DND-41 (cell line): ENCODE results near the gene SELENBP1.
"Not testable (repeated sequence)": the region's sequence is repeated elsewhere in the genome, so short reads cannot be mapped to it uniquely, and the experiment has no call there.

Source experiments
- ATAC-seq: fragments of 200-7000 bp; cut with Tn5 transposase; 3 replicates; pipeline ENCODE4 v1.9.1; 2021; ENCODE audit warnings: low read depth; ENCODE audit not compliant: insufficient read depth
- DNase-seq: peaks from one replicate; pipeline ENCODE4 v3.0.0-alpha.2; 2020
- H2AFZ ChIP-seq: 2 replicates; pipeline ENCODE4 v1.6.0; 2012; ENCODE audit warnings: low read depth, low read length
- H3K27ac ChIP-seq: 2 replicates; pipeline ENCODE4 v1.5.1; 2012; ENCODE audit warnings: low read length, inconsistent platforms
- H3K27me3 ChIP-seq: fragments of 200-600 bp; sonication (generic); 2 replicates; pipeline ENCODE4 v1.6.0; 2012; ENCODE audit warnings: low read length, mild to moderate bottlenecking, inconsistent platforms; ENCODE audit not compliant: insufficient read depth, poor library complexity
- H3K36me3 ChIP-seq: 2 replicates; pipeline ENCODE4 v1.5.1; 2012; ENCODE audit warnings: low read length, inconsistent platforms; ENCODE audit not compliant: insufficient read depth
- H3K4me1 ChIP-seq: 2 replicates; pipeline ENCODE4 v1.5.1; 2012; ENCODE audit warnings: mild to moderate bottlenecking, low read length; ENCODE audit not compliant: insufficient read depth
- H3K4me2 ChIP-seq: 2 replicates; pipeline ENCODE4 v1.6.0; 2012; ENCODE audit warnings: mild to moderate bottlenecking, moderate library complexity, low read length, inconsistent platforms; ENCODE audit not compliant: insufficient read depth
- H3K4me3 ChIP-seq, 2 experiments: fragments of 200-600 bp in 1 of 2; shearing (Covaris generic) in 1 of 2; 2 replicates each; pipeline ENCODE4 v1.5.1; 2012 to 2016; ENCODE audit warnings: inconsistent platforms in 2 of 2, low read length in 2 of 2, mild to moderate bottlenecking in 2 of 2, low read depth in 1 of 2, moderate library complexity in 1 of 2
- H3K79me2 ChIP-seq: 2 replicates; pipeline ENCODE4 v1.6.0; 2012; ENCODE audit warnings: low read length, inconsistent platforms; ENCODE audit not compliant: insufficient read depth
- H3K9ac ChIP-seq: 2 replicates; pipeline ENCODE4 v1.6.0; 2012; ENCODE audit warnings: low read depth, mild to moderate bottlenecking, inconsistent platforms, low read length, moderate library complexity
- H3K9me3 ChIP-seq: 2 replicates; pipeline ENCODE4 v1.5.1; 2012; ENCODE audit warnings: low read length, moderate library complexity, mild to moderate bottlenecking, inconsistent platforms; ENCODE audit not compliant: insufficient read depth, severe bottlenecking
- H4K20me1 ChIP-seq: 2 replicates; pipeline ENCODE4 v1.6.0; 2012; ENCODE audit warnings: low read length; ENCODE audit not compliant: insufficient read depth
- CTCF ChIP-seq: IDR thresholded peaks from 2 replicates; pipeline ENCODE4 v1.5.1; 2012; ENCODE audit warnings: borderline replicate concordance, low read length, moderate library complexity, mild to moderate bottlenecking; ENCODE audit not compliant: poor library complexity, severe bottlenecking; ENCODE audit errors: extremely low read depth
- EZH2 ChIP-seq: IDR thresholded peaks from 3 replicates; pipeline ENCODE4 v1.6.1; 2012; ENCODE audit warnings: borderline replicate concordance, low read depth, mild to moderate bottlenecking, moderate library complexity, low read length, inconsistent platforms; ENCODE audit not compliant: severe bottlenecking

Gene SELENBP1

GRCh38 chr1:151356696-151357095 is 15.8 kb downstream of the SELENBP1 start:
- H3K9ac ChIP-seq, result no peak overlapping the region
- 0 out of 2 replicates have a peak overlapping the region, but pooled peaks have one; percentile 33 for H2AFZ ChIP-seq
- no peak for TF ChIP-seq CTCF
- no peak for TF ChIP-seq EZH2
- H4K20me1 ChIP-seq, result no peaks in the 10 kb centered on the region
- no peaks in the 10 kb centered on the region for H3K36me3 ChIP-seq
- no peaks in the 10 kb centered on the region for H3K27me3 ChIP-seq
- ATAC-seq (no peak), DNase-seq (no peak)
- no peaks in the 10 kb centered on the region for H3K79me2 ChIP-seq
- H3K27ac ChIP-seq, result no peak overlapping the region
- no peak overlapping the region for H3K4me3 ChIP-seq
- H3K4me1 ChIP-seq, result no peaks in the 10 kb centered on the region
- peaks cover 8% of the 10 kb centered on the region for H3K9me3 ChIP-seq
- no peak overlapping the region for H3K4me2 ChIP-seq

GRCh38 chr1:151352021-151352718 is 20.3 kb downstream of the SELENBP1 start:
- Histone ChIP-seq H3K79me2 (no peaks in the 10 kb centered on the region), H3K9me3 (peaks cover 10% of the 10 kb centered on the region), H3K36me3 (no peaks in the 10 kb centered on the region), H3K27me3 (no peaks in the 10 kb centered on the region), H3K4me1 (peaks cover 10% of the 10 kb centered on the region), H2AFZ (no peak overlapping the region), H4K20me1 (no peaks in the 10 kb centered on the region), H3K4me3 (no peak overlapping the region), H3K9ac (no peak overlapping the region), H3K27ac (no peak overlapping the region), H3K4me2 (no peak overlapping the region)
- no peak for ATAC-seq
- no peak for TF ChIP-seq EZH2
- TF ChIP-seq CTCF, result no peak
- DNase-seq, result no peak

- H3K36me3 ChIP-seq, H3K4me3 ChIP-seq, H3K9ac ChIP-seq, H3K27ac ChIP-seq, H4K20me1 ChIP-seq, ATAC-seq, H2AFZ ChIP-seq, DNase-seq, H3K27me3 ChIP-seq, H3K4me2 ChIP-seq: not testable (repeated sequence)
- peaks cover 10% of the 10 kb centered on the region for H3K9me3 ChIP-seq
- peaks cover 12% of the 10 kb centered on the region for H3K79me2 ChIP-seq
- H3K4me1 ChIP-seq, result peaks cover 20% of the 10 kb centered on the region
These were observed 22.2 kb downstream of the SELENBP1 start for GRCh38 chr1:151350323-151350722.

- H3K27ac ChIP-seq, result peak overlapping the region; percentile 98
These were observed 24.8 kb downstream of the SELENBP1 start for GRCh38 chr1:151347523-151348246.

More at GRCh38 chr1:151347523-151348246, 24.8 kb downstream of the SELENBP1 start:
- DNase-seq, result no peak
- Histone ChIP-seq H3K4me3 (peak overlapping the region; percentile 28 to 61; a peak in 3 of 4 replicates), H3K27me3 (no peaks in the 10 kb centered on the region), H4K20me1 (0 out of 2 replicates have a peak, but pooled peaks cover 3% of the 10 kb centered on the region), H3K4me1 (peaks cover 34% of the 10 kb centered on the region), H3K9ac (peak overlapping the region; percentile 81), H3K36me3 (peaks cover 33% of the 10 kb centered on the region), H2AFZ (peak overlapping the region; percentile 76), H3K79me2 (peaks cover 16% of the 10 kb centered on the region), H3K4me2 (peak overlapping the region; percentile 69), H3K9me3 (peaks cover 10% of the 10 kb centered on the region)
- ATAC-seq, result no peak
- no peak for TF ChIP-seq CTCF
- no peak for TF ChIP-seq EZH2
